NB4 (cell line): ENCODE measurements around the gene FBXO7.

Experiments used
- DNase-seq: peaks from one replicate; pipeline ENCODE4 v3.0.0; 2010; ENCODE audit warnings: low read depth
- H3K4me3 ChIP-seq: one replicate; pipeline ENCODE4 v1.5.1; 2011; ENCODE audit warnings: mild to moderate bottlenecking, low read depth, low read length, moderate library complexity
- MYC ChIP-seq: IDR thresholded peaks from 2 replicates; pipeline ENCODE4 v1.6.1; 2011; ENCODE audit warnings: low read depth, low read length
- POLR2A ChIP-seq: IDR thresholded peaks from 2 replicates; pipeline ENCODE4 v1.6.1; 2011; ENCODE audit warnings: mild to moderate bottlenecking; ENCODE audit not compliant: insufficient read length; ENCODE audit errors: extremely low read depth
- TF ChIP-seq, protein P1 (sequence below): IDR thresholded peaks from 2 replicates; pipeline ENCODE4 v1.6.1; 2011; ENCODE audit warnings: low read depth, low read length
- TF ChIP-seq, protein P2 (sequence below): IDR thresholded peaks from one replicate; pipeline ENCODE4 v1.5.1; 2012; ENCODE audit warnings: low read depth, low read length

The FBXO7 gene

DNA sequence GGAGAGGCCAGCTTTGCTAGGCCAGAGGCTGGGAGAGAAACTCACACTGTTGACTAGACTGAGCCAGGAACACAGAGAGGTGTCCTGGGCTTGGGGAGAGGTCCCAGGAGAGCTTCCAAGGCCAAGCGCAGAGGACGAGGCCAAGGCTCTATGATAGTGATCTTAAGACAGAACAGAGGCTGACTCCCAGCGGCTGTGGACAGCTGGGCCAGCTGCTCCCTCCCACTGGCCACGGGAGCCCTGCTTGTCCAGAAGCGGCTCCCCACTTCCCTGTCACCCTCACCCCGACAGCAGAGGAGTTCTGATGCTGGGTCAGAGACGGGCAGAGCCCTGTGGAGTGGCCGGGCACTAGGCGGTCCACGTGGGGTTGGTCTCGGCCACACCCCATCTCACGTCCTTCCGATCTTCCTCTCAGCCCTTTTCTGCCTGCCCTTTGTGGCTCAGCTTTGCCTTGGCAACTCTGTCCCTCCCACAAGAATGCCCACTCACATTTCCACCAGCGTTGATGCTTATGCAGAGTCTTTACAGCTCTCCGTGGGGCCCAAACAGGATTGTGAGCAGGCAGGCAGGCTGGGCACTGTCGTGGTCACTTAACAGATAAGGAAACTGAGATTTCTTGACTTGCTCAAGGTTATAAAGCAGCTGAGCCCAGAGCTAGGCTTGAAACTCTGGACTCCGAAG, 68.2 kb downstream of the FBXO7 start:
- TF ChIP-seq POLR2A, result no peak
- TF ChIP-seq, protein P1, sequence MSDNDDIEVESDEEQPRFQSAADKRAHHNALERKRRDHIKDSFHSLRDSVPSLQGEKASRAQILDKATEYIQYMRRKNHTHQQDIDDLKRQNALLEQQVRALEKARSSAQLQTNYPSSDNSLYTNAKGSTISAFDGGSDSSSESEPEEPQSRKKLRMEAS, result no peak
- TF ChIP-seq, protein P2, sequence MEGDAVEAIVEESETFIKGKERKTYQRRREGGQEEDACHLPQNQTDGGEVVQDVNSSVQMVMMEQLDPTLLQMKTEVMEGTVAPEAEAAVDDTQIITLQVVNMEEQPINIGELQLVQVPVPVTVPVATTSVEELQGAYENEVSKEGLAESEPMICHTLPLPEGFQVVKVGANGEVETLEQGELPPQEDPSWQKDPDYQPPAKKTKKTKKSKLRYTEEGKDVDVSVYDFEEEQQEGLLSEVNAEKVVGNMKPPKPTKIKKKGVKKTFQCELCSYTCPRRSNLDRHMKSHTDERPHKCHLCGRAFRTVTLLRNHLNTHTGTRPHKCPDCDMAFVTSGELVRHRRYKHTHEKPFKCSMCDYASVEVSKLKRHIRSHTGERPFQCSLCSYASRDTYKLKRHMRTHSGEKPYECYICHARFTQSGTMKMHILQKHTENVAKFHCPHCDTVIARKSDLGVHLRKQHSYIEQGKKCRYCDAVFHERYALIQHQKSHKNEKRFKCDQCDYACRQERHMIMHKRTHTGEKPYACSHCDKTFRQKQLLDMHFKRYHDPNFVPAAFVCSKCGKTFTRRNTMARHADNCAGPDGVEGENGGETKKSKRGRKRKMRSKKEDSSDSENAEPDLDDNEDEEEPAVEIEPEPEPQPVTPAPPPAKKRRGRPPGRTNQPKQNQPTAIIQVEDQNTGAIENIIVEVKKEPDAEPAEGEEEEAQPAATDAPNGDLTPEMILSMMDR, result no peak
- TF ChIP-seq MYC, result no peak
- H3K4me3 ChIP-seq, result no peak overlapping the region
- DNase-seq, result no peak

DNA sequence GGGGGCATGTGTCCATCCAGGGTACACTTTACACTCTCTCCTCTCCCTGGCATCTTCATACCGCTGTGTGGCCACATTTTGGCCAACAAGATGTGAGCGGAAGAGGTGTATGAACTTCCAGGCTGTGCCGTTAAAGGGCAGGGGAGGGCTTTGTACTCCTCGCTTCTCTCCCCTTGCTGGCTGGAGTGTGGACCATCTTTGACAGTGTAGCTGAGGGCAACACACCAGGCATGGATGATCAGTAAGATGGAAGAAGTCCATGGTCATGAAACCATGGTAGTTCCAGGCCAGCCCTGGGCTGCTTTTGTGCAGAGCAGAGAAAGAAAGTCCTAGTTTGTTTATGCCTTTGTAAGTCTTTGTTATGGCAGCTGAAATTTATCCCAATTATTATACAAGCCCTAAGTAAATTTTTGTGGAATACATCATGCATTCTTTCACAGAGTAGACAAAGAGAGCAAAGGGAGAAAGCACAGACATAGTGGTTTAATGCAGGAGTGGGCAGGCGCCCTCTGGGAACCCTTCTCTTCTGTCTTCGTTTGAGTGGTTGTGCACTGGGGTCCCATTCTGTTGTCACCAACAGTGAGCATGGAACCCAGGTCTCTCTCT, 70.4 kb downstream of the FBXO7 start:
- TF ChIP-seq MYC (no peak), POLR2A (no peak)
- TF ChIP-seq, protein P2, result no peak
- TF ChIP-seq, protein P1, result no peak
- no peak for DNase-seq
- H3K4me3 ChIP-seq, result no peak overlapping the region

DNA sequence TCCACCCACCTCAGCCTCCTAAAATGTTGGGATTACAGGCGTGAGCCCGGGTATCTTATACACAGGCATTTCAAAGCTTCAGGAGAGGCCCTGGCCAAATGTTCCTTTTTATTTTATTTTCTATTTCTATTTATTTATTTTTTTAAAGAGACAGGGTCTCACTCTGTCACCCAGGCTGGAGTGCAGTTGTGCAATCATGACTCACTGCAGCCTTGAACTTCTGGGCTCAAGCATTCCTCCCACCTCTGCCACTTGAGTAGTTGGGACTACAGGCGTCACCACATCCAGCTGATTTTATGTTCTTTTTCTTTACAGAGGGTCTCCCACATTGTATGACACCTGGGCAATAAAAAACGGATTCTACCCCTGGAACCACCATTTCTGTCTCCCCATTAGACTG, 71.2 kb downstream of the FBXO7 start:
- no peak overlapping the region for H3K4me3 ChIP-seq
- peak; percentile 61 for DNase-seq
- TF ChIP-seq, protein P1, result no peak
- TF ChIP-seq POLR2A (no peak), MYC (no peak)
- TF ChIP-seq, protein P2, result no peak

DNA sequence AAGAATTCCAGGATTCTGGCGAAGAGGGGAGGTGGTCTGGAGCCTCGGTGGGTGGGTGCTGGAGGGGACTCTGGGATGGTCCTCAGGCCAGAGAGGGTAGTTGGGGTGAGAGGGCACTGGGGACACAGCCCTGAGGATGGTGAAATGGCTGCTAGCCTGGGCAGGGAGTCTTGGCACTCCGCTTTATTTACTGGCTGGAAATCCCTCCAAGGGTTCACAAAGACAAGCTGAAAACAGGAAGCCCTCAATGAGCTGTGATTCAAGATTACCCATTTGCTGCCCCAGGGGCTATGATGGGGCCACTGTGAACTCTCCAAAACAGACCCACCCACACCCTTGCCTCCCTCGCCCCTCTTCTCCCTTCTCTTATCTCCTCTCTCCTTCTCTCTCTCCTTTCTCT, 71.9 kb downstream of the FBXO7 start:
- DNase-seq, result no peak
- TF ChIP-seq, protein P1, result no peak
- TF ChIP-seq, protein P2, result no peak
- no peak for TF ChIP-seq MYC
- no peak for TF ChIP-seq POLR2A
- no peak overlapping the region for H3K4me3 ChIP-seq

DNA sequence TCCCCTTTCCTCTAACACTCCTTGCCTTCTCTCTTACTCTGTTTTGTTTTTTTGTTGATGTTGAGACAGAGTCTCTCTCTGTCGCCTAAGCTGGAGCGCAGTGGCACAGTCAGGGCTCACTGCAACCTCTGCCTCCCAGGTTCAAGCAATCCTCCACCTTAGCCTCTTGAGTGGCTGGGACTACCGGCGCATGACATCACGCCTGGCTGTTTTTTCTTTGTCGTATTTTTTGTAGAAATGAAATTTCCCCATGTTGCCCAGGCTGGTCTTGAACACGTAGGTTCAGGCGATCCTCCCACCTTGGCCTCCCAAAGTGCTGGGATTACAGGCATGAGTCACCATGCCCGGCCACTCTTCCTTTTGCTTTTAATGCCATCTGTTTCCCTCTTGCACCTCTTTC, 72.3 kb downstream of the FBXO7 start:
- TF ChIP-seq, protein P1, result no peak
- no peak for TF ChIP-seq MYC
- TF ChIP-seq, protein P2, result no peak
- TF ChIP-seq POLR2A, result no peak
- DNase-seq, result no peak
- no peak overlapping the region for H3K4me3 ChIP-seq
